Osteoblast (primary cell): ENCODE data around the gene NFKB1. TPM values are rescaled to one million over a fixed set of nuclear protein-coding genes. Genes with fewer than 3 reads are reported as not detected.

Experiments
- DNase-seq: peaks from one replicate; pipeline ENCODE4 v3.0.0; 2011; ENCODE audit warnings: low spot score, mixed read lengths; ENCODE audit not compliant: insufficient read length; ENCODE audit errors: missing footprints
- H2AFZ ChIP-seq: 2 replicates; pipeline ENCODE4 v1.6.0; 2011; ENCODE audit warnings: mild to moderate bottlenecking, low read length
- H3K27ac ChIP-seq: 2 replicates; pipeline ENCODE4 v1.5.1; 2011; ENCODE audit warnings: mild to moderate bottlenecking, low read depth, low read length, moderate library complexity
- H3K27me3 ChIP-seq: 2 replicates; pipeline ENCODE4 v1.6.0; 2012; ENCODE audit warnings: mild to moderate bottlenecking, control low read depth, inconsistent platforms, low read length, moderate library complexity; ENCODE audit not compliant: insufficient read depth
- H3K36me3 ChIP-seq: 2 replicates; pipeline ENCODE4 v1.5.1; 2011; ENCODE audit warnings: mild to moderate bottlenecking, low read length, control low read depth, moderate library complexity; ENCODE audit not compliant: insufficient read depth
- H3K4me1 ChIP-seq: 2 replicates; pipeline ENCODE4 v1.5.1; 2011; ENCODE audit warnings: mild to moderate bottlenecking, low read length, control low read depth, moderate library complexity; ENCODE audit not compliant: insufficient read depth
- H3K4me2 ChIP-seq: 2 replicates; pipeline ENCODE4 v1.6.0; 2011; ENCODE audit warnings: mild to moderate bottlenecking, low read length; ENCODE audit not compliant: insufficient read depth
- H3K4me3 ChIP-seq: fragments of 200-600 bp; sonication (generic); 3 replicates; pipeline ENCODE4 v1.5.1; 2012; ENCODE audit warnings: mild to moderate bottlenecking, low read length, inconsistent platforms; ENCODE audit not compliant: insufficient read depth
- H3K79me2 ChIP-seq: 2 replicates; pipeline ENCODE4 v1.6.0; 2012; ENCODE audit warnings: mild to moderate bottlenecking, low read length, control low read depth, inconsistent platforms; ENCODE audit not compliant: insufficient read depth
- H3K9me3 ChIP-seq: 2 replicates; pipeline ENCODE4 v1.5.1; 2011; ENCODE audit warnings: low read depth, low read length, control low read depth
- H4K20me1 ChIP-seq: 2 replicates; pipeline ENCODE4 v1.6.0; 2012; ENCODE audit warnings: mild to moderate bottlenecking, low read length, control low read depth; ENCODE audit not compliant: insufficient read depth
- CTCF ChIP-seq: IDR thresholded peaks from 2 replicates; pipeline ENCODE4 v1.5.1; 2011; ENCODE audit warnings: mild to moderate bottlenecking, low read depth, low read length, moderate library complexity; ENCODE audit errors: extremely low read depth
- total RNA-seq: library from RNA; depleted of rRNA; stranded (reverse); fragments of >200 nt; gene quantifications from 2 replicates; pipeline ENCODE4 v1.2.3, GENCODE V29; 2012

The NFKB1 gene
- total RNA-seq, 1 donor = 27.1 TPM

DNA sequence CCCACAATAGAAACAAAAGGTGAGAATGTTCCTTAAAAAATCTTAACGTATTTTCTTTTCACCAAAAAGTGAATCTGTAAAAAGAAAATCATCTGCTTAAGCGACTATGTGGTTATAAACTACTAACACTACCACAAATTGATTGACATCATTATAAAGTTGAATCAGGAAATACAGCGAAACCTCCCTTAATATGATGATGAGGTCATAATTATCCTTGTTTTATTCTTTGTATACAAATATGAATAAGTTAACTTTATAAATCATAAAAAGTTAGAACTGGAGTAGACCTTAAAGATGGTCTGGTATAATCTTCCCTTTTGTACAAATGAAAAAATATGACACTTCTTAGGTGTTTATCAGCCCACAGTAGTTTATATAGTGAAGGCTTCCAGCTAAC lies 35.6 kb downstream of the NFKB1 start:
- Histone ChIP-seq H3K4me3 (no peak overlapping the region), H3K4me1 (peaks cover 9% of the 10 kb centered on the region), H3K79me2 (no peaks in the 10 kb centered on the region), H3K27ac (no peak overlapping the region), H3K4me2 (no peak overlapping the region), H3K36me3 (peaks cover 3% of the 10 kb centered on the region), H4K20me1 (no peaks in the 10 kb centered on the region), H2AFZ (no peak overlapping the region), H3K9me3 (no peaks in the 10 kb centered on the region), H3K27me3 (no peaks in the 10 kb centered on the region)
- TF ChIP-seq CTCF = no peak
- DNase-seq = no peak

GRCh38 chr4:102537269-102537668 lies 36.1 kb downstream of the NFKB1 start:
- H3K9me3 ChIP-seq = no peaks in the 10 kb centered on the region
- H2AFZ ChIP-seq = no peak overlapping the region
- no peak for DNase-seq
- H3K4me2 ChIP-seq = no peak overlapping the region
- H3K4me1 ChIP-seq = peaks cover 9% of the 10 kb centered on the region
- no peaks in the 10 kb centered on the region for H3K79me2 ChIP-seq
- H3K36me3 ChIP-seq = peaks cover 3% of the 10 kb centered on the region
- no peaks in the 10 kb centered on the region for H3K27me3 ChIP-seq
- H4K20me1 ChIP-seq = no peaks in the 10 kb centered on the region
- H3K27ac ChIP-seq = no peak overlapping the region
- no peak overlapping the region for H3K4me3 ChIP-seq
- no peak for TF ChIP-seq CTCF

DNA sequence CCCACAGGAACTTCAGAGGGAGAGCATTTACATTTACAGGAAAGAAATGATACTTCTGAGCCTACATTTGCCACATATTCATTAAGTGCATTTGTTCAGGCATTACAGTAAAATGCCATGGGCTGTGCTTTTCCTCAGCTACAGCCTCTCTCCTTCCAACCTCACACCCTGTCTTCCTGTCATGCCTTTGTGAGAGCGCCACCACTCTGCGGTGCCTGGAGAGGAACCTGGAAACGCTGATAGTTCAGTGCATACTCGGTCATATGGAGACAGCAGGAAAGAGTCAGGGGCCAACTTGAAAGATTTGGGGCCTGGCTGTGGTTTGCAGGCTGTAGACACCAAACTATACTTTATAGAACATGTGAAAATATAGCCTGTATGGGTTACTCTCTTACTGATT lies 40.5 kb downstream of the NFKB1 start:
- Histone ChIP-seq H2AFZ (no peak overlapping the region), H3K4me2 (no peak overlapping the region)

More for the DNA sequence above, 40.5 kb downstream of the NFKB1 start:
- Histone ChIP-seq H3K4me1 (no peaks in the 10 kb centered on the region), H4K20me1 (no peaks in the 10 kb centered on the region), H3K27me3 (no peaks in the 10 kb centered on the region), H3K9me3 (no peaks in the 10 kb centered on the region), H3K36me3 (peaks cover 9% of the 10 kb centered on the region), H3K27ac (no peak overlapping the region), H3K79me2 (no peaks in the 10 kb centered on the region), H3K4me3 (no peak overlapping the region)
- DNase-seq = no peak
- TF ChIP-seq CTCF = no peak
